IMR-90 (cell line): ENCODE data around the gene KLHDC10. TPM values are rescaled to one million over a fixed set of nuclear protein-coding genes. Genes with fewer than 3 reads are reported as not detected.

Source experiments
- ATAC-seq: fragments of 200-7000 bp; cut with Tn5 transposase; 2 replicates; pipeline ENCODE4 v1.9.1; 2020; ENCODE audit warnings: low read depth, mild to moderate bottlenecking, moderate library complexity
- BruUV-seq: library from RNA; stranded (reverse); fragments of 400-500 nt; replicated peaks from 2 replicates; lab custom pipeline; 2021; lab: Mats Ljungman, UMichigan
- CTCF ChIA-PET: fragments of 300-600 bp; formaldehyde crosslinking; extraction: SDS; loops from one replicate; lab custom pipeline; 2021; ENCODE audit warnings: antibody characterized with exemption; lab: Yijun Ruan, JAX
- POLR2A ChIA-PET: fragments of 300-600 bp; sonication (Branson Sonifier 250); formaldehyde crosslinking; loops from one replicate; lab custom pipeline; 2022; ENCODE audit warnings: antibody characterized with exemption; ENCODE audit not compliant: unreplicated experiment; lab: Charles Lee
- DNase-seq: peaks from one replicate; pipeline ENCODE4 v3.0.0; 2013
- H2AFZ ChIP-seq: replicated peaks from 2 replicates; pipeline ENCODE3; 2013; ENCODE audit warnings: low read length, mild to moderate bottlenecking; ENCODE audit not compliant: poor library complexity
- H2AK5ac ChIP-seq: 2 replicates; pipeline ENCODE4 v1.6.1; 2013; ENCODE audit warnings: low read depth, low read length, inconsistent platforms
- H2AK9ac ChIP-seq: replicated peaks from 2 replicates; pipeline ENCODE3; 2013; ENCODE audit warnings: mild to moderate bottlenecking, low read depth, low read length, moderate library complexity; ENCODE audit not compliant: poor library complexity
- H2BK120ac ChIP-seq: 2 replicates; pipeline ENCODE4 v1.6.1; 2013; ENCODE audit warnings: low read depth, low read length, inconsistent platforms
- H2BK15ac ChIP-seq: 3 replicates; pipeline ENCODE4 v1.6.1; 2013; ENCODE audit warnings: low read depth, low read length, inconsistent platforms
- H2BK20ac ChIP-seq: 2 replicates; pipeline ENCODE4 v1.6.1; 2013; ENCODE audit warnings: low read depth, mild to moderate bottlenecking, inconsistent platforms, low read length, moderate library complexity
- H2BK5ac ChIP-seq: 2 replicates; pipeline ENCODE4 v1.6.1; 2013; ENCODE audit warnings: mild to moderate bottlenecking, low read depth, low read length, inconsistent platforms; ENCODE audit not compliant: poor library complexity, severe bottlenecking
- H3K14ac ChIP-seq: replicated peaks from 2 replicates; pipeline ENCODE4 v1.6.1; 2013; ENCODE audit warnings: low read depth, low read length, inconsistent platforms
- H3K18ac ChIP-seq: 2 replicates; pipeline ENCODE4 v1.6.1; 2013; ENCODE audit warnings: low read depth, low read length, control low read depth
- H3K23ac ChIP-seq: 2 replicates; pipeline ENCODE4 v1.6.1; 2013; ENCODE audit warnings: low read depth, low read length, inconsistent platforms
- H3K27ac ChIP-seq: 2 replicates; pipeline ENCODE4 v1.5.1; 2013; ENCODE audit warnings: mild to moderate bottlenecking, control low read depth, low read length; ENCODE audit not compliant: insufficient read depth
- H3K27me3 ChIP-seq: 2 replicates; pipeline ENCODE4 v1.6.1; 2013; ENCODE audit warnings: low read length; ENCODE audit not compliant: control insufficient read depth, insufficient read depth
- H3K36me3 ChIP-seq: 2 replicates; pipeline ENCODE4 v1.6.1; 2013; ENCODE audit warnings: low read length, mixed read lengths; ENCODE audit not compliant: control insufficient read depth, insufficient read depth
- H3K4ac ChIP-seq: 2 replicates; pipeline ENCODE4 v1.6.1; 2013; ENCODE audit warnings: low read depth, low read length, inconsistent platforms
- H3K4me1 ChIP-seq: 2 replicates; pipeline ENCODE4 v1.6.1; 2013; ENCODE audit warnings: low read length, mixed read lengths; ENCODE audit not compliant: control insufficient read depth, insufficient read depth
- H3K4me2 ChIP-seq: 2 replicates; pipeline ENCODE4 v1.6.1; 2013; ENCODE audit warnings: low read depth, mild to moderate bottlenecking, control low read depth, low read length, moderate library complexity
- H3K4me3 ChIP-seq: 2 replicates; pipeline ENCODE4 v1.5.1; 2013; ENCODE audit warnings: low read depth, mild to moderate bottlenecking, control low read depth, low read length, moderate library complexity; ENCODE audit not compliant: insufficient read depth
- H3K56ac ChIP-seq: 2 replicates; pipeline ENCODE4 v1.6.1; 2013; ENCODE audit warnings: low read length, inconsistent platforms; ENCODE audit not compliant: insufficient read depth; ENCODE audit errors: extremely low read depth
- H3K79me1 ChIP-seq, 2 experiments: 2 replicates each; pipeline ENCODE4 v1.6.1; 2013; ENCODE audit warnings: low read length in 2 of 2, inconsistent platforms in 1 of 2, low read depth in 1 of 2
- H3K9ac ChIP-seq: 2 replicates; pipeline ENCODE4 v1.6.1; 2013; ENCODE audit warnings: low read depth, low read length, control low read depth
- H3K9me1 ChIP-seq: 2 replicates; pipeline ENCODE4 v1.6.1; 2013; ENCODE audit warnings: low read length, inconsistent platforms; ENCODE audit not compliant: insufficient read depth
- H3K9me3 ChIP-seq: 2 replicates; pipeline ENCODE4 v1.6.1; 2013; ENCODE audit warnings: low read length; ENCODE audit not compliant: control insufficient read depth, insufficient read depth
- H4K20me1 ChIP-seq: 2 replicates; pipeline ENCODE4 v1.6.1; 2013; ENCODE audit warnings: low read length, inconsistent platforms; ENCODE audit not compliant: insufficient read depth
- H4K5ac ChIP-seq: 2 replicates; pipeline ENCODE4 v1.6.1; 2013; ENCODE audit warnings: mild to moderate bottlenecking, low read depth, low read length, control low read depth
- H4K8ac ChIP-seq, 2 experiments: 2 replicates each; pipeline ENCODE4 v1.6.1; 2013; ENCODE audit warnings: low read depth in 2 of 2, low read length in 2 of 2, control low read depth in 1 of 2, inconsistent platforms in 1 of 2
- H4K91ac ChIP-seq: 2 replicates; pipeline ENCODE4 v1.6.1; 2013; ENCODE audit warnings: low read depth, low read length, inconsistent platforms; ENCODE audit not compliant: insufficient read depth
- BHLHE40 ChIP-seq: fragments of 150-350 bp; IDR thresholded peaks from 2 replicates; pipeline ENCODE4 v1.6.1; 2016; ENCODE audit warnings: mild to moderate bottlenecking, low read depth, low read length
- CEBPB ChIP-seq: IDR thresholded peaks from 2 replicates; pipeline ENCODE4 v1.6.1; 2012; ENCODE audit warnings: low read depth, low read length, improper control_type of control experiment
- CHD1 ChIP-seq: IDR thresholded peaks from 2 replicates; pipeline ENCODE4 v1.6.1; 2012; ENCODE audit warnings: low read depth, low read length, improper control_type of control experiment
- CTCF ChIP-seq: conservative IDR thresholded peaks from 2 replicates; pipeline ENCODE4 v1.5.1; 2012; ENCODE audit warnings: mild to moderate bottlenecking, low read depth, low read length, improper control_type of control experiment
- ELK1 ChIP-seq: fragments of 150-350 bp; IDR thresholded peaks from 2 replicates; pipeline ENCODE4 v1.6.1; 2016; ENCODE audit warnings: low read depth, mild to moderate bottlenecking, low read length, moderate library complexity, borderline replicate concordance
- FOS ChIP-seq: fragments of 150-350 bp; IDR thresholded peaks from 2 replicates; pipeline ENCODE4 v1.6.1; 2016; ENCODE audit warnings: low read depth, low read length
- MAFK ChIP-seq: IDR thresholded peaks from 2 replicates; pipeline ENCODE4 v1.6.1; 2012; ENCODE audit warnings: low read depth, low read length, improper control_type of control experiment
- MAZ ChIP-seq: IDR thresholded peaks from 2 replicates; pipeline ENCODE4 v1.6.1; 2012; ENCODE audit warnings: low read depth, mild to moderate bottlenecking, low read length, improper control_type of control experiment, moderate library complexity, borderline replicate concordance
- MXI1 ChIP-seq: IDR thresholded peaks from 2 replicates; pipeline ENCODE4 v1.6.1; 2012; ENCODE audit warnings: low read depth, mild to moderate bottlenecking, low read length, moderate library complexity, borderline replicate concordance
- NFE2L2 ChIP-seq: fragments of 150-350 bp; IDR thresholded peaks from 2 replicates; pipeline ENCODE4 v1.6.1; 2016; ENCODE audit warnings: low read depth, mild to moderate bottlenecking, low read length
- POLR2A ChIP-seq: IDR thresholded peaks from 2 replicates; pipeline ENCODE4 v1.6.1; 2012; ENCODE audit warnings: mild to moderate bottlenecking, low read depth, low read length
- RAD21 ChIP-seq: IDR thresholded peaks from 2 replicates; pipeline ENCODE4 v1.6.1; 2012; ENCODE audit warnings: low read length, improper control_type of control experiment
- RCOR1 ChIP-seq: IDR thresholded peaks from 2 replicates; pipeline ENCODE4 v1.6.1; 2012; ENCODE audit warnings: mild to moderate bottlenecking, low read length, improper control_type of control experiment; ENCODE audit not compliant: insufficient replicate concordance
- RFX5 ChIP-seq: IDR thresholded peaks from 2 replicates; pipeline ENCODE4 v1.8.0; 2012; ENCODE audit warnings: low read depth, mild to moderate bottlenecking, low read length, moderate library complexity
- SMC3 ChIP-seq: fragments of 150-350 bp; IDR thresholded peaks from 2 replicates; pipeline ENCODE4 v1.6.1; 2016; ENCODE audit warnings: low read depth, mild to moderate bottlenecking, antibody characterized with exemption, low read length, moderate library complexity
- USF2 ChIP-seq: fragments of 150-350 bp; IDR thresholded peaks from 2 replicates; pipeline ENCODE4 v1.6.1; 2017; ENCODE audit warnings: mild to moderate bottlenecking, antibody characterized with exemption, low read length, low read depth
- WGBS, 2 experiments: methylation state at CpG; one replicate each; pipeline versions ENCODE4 v1.1.5 to v1.1.7; 2013; ENCODE audit warnings: missing lambda C conversion rate in 2 of 2; ENCODE audit not compliant: insufficient read length in 1 of 2; ENCODE audit errors: extremely low coverage in 2 of 2; 5-methylcytosine and 5-hydroxymethylcytosine counted together
- dilution Hi-C: fragments of 300-500 bp; cut with HindIII; formaldehyde crosslinking; loops from one replicate; pipeline ENCODE4 v1.14.3; 2018; ENCODE audit warnings: low sequenced_read_pairs; ENCODE audit not compliant: unreplicated experiment
- in situ Hi-C: fragments of 300-500 bp; cut with MboI; formaldehyde crosslinking; loops from 3 replicates; pipeline ENCODE4 v1.14.3; 2019; ENCODE audit warnings: low sequenced_read_pairs, inconsistent platforms, mixed read lengths
- intact Hi-C: fragments of 100-400 bp; cut with micrococcal nuclease; formaldehyde crosslinking; loops from 2 replicates; pipeline ENCODE4 v1.10.0; 2022
- polyA plus RNA-seq, 3 experiments: library from polyadenylated mRNA; depleted of rRNA; stranded (reverse); fragments of >200 nt; gene quantifications; 2 replicates each; pipeline ENCODE4 v1.2.3, GENCODE V29; 2012; ENCODE audit warnings: low replicate concordance in 1 of 3
- total RNA-seq: library from RNA; depleted of rRNA; stranded (reverse); fragments of >200 nt; gene quantifications from 2 replicates; pipeline ENCODE4 v1.2.3, GENCODE V29; 2012

The KLHDC10 gene
- total and polyA plus RNA-seq, 2 of the 4 experiments (the other 2 are of a cell fraction): 12.4 to 27.1 TPM

GRCh38 chr7:130113887-130114286, 43.6 kb downstream of the KLHDC10 start:
- no peak overlapping the region for H2BK120ac ChIP-seq
- no peak overlapping the region for H3K23ac ChIP-seq
- H3K9me1 ChIP-seq: no peaks in the 10 kb centered on the region
- no peaks in the 10 kb centered on the region for H4K20me1 ChIP-seq
- H4K8ac ChIP-seq: no peak overlapping the region
- in situ Hi-C loops (no loop called here), intact Hi-C loops (loop anchor here (5.0 kb wide), 1 partner anchor 37 kb away; no protein-coding TSS in a partner anchor), dilution Hi-C loops (no loop called here)
- no peak overlapping the region for H4K91ac ChIP-seq
- no CpG with 5 or more reads among the region's 4 CpGs for WGBS, 2 experiments
- H3K27me3 ChIP-seq: no peaks in the 10 kb centered on the region
- TF ChIP-seq NFE2L2 (no peak), MAFK (no peak), MXI1 (no peak), ELK1 (no peak), POLR2A (no peak), SMC3 (no peak), RCOR1 (no peak), USF2 (no peak), CTCF (no peak), CEBPB (no peak), BHLHE40 (no peak), MAZ (no peak), RFX5 (no peak), FOS (no peak), RAD21 (no peak), CHD1 (no peak)
- no peak overlapping the region for H2BK5ac ChIP-seq
- H2BK15ac ChIP-seq: no peak overlapping the region
- H2AK5ac ChIP-seq: no peak overlapping the region
- peaks cover 5 to 7% of the 10 kb centered on the region in 2 experiments; a peak in 3 of 4 replicates for H3K79me1 ChIP-seq
- no peak overlapping the region for H3K9ac ChIP-seq
- no peak for DNase-seq
- CTCF ChIA-PET: no interaction called here
- H3K56ac ChIP-seq: no peak overlapping the region
- H3K4me2 ChIP-seq: no peak overlapping the region
- H3K18ac ChIP-seq: no peak overlapping the region
- H3K4me3 ChIP-seq: no peak overlapping the region
- H3K4me1 ChIP-seq: no peaks in the 10 kb centered on the region
- H3K14ac ChIP-seq: no peak overlapping the region
- H4K5ac ChIP-seq: no peak overlapping the region
- H2AFZ ChIP-seq: no peak overlapping the region
- no peak overlapping the region for H3K27ac ChIP-seq
- H2AK9ac ChIP-seq: no peak overlapping the region
- H2BK20ac ChIP-seq: no peak overlapping the region
- H3K36me3 ChIP-seq: peaks cover 4% of the 10 kb centered on the region
- H3K4ac ChIP-seq: no peak overlapping the region
- BruUV-seq: no TSS peak
- POLR2A ChIA-PET: no interaction called here
- H3K9me3 ChIP-seq: peaks cover 2% of the 10 kb centered on the region; the same call in 1 of the 2 replicates
- ATAC-seq: no peak
